Tibial nerve (tissue), 4 donors: ENCODE results near the gene ANAPC7.

Experiments
- EP300 ChIP-seq, 2 donors: sonication (generic); formaldehyde crosslinking; IDR thresholded peaks; one replicate each; pipeline ENCODE4 v1.6.1; 2017; ENCODE audit warnings: antibody characterized with exemption in 2 of 2, mild to moderate bottlenecking in 1 of 2
- POLR2A ChIP-seq, 2 donors: fragments of 450-650 bp; IDR thresholded peaks; one replicate each; pipeline ENCODE4 v1.6.1; 2017; ENCODE audit warnings: antibody characterized with exemption in 2 of 2, mild to moderate bottlenecking in 2 of 2, moderate library complexity in 2 of 2
- TF ChIP-seq, protein P1 (sequence below), 5 experiments: fragments of 200-600 bp in 3 of 5; fragments of 450-650 bp in 2 of 5; sonication (generic) in 3 of 5; IDR thresholded peaks; one replicate each; pipeline ENCODE4 v1.5.1; 2016 to 2019; ENCODE audit warnings: antibody characterized with exemption in 5 of 5, mild to moderate bottlenecking in 3 of 5, moderate library complexity in 2 of 5

DNA sequence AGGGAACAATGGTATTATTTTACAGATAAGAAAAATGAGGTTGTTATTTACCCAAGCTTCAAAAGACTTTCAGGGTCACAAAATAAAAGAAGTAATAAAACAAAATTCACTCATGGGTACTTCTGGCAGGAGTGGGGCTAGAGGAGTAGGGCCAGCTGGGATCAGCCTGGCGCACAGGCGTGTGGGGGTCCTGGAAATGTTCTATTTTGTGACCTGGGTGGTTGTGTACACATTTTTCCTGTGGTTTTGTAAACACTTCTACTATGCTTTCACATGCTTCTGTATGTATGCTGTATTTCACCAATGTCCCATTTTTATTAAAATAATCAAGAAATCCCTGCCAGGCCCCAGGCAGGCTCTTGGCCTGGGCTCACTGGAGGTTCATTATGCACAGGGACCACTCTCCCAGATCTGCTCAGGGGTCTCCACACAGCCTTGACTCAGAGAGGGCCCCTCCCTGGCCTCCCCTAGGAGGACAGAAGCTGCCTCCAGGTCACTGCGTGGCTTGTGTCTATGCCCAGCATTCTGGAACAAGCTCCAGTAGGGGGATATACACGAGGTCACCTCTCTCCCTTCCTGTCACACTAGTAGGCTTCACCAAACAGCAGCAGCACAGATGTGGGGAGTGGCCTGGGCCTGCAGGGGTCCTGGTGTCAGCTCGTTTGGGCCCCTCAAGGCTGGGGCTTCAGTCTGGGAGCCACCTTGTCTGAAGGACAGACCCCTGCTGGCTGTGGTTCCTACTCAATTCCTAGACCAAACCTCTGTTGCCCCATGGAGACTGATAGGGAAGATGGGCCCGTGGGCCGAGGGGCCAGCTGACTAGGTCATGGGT is 37.8 kb downstream of the ANAPC7 start:
- TF ChIP-seq, protein P1, sequence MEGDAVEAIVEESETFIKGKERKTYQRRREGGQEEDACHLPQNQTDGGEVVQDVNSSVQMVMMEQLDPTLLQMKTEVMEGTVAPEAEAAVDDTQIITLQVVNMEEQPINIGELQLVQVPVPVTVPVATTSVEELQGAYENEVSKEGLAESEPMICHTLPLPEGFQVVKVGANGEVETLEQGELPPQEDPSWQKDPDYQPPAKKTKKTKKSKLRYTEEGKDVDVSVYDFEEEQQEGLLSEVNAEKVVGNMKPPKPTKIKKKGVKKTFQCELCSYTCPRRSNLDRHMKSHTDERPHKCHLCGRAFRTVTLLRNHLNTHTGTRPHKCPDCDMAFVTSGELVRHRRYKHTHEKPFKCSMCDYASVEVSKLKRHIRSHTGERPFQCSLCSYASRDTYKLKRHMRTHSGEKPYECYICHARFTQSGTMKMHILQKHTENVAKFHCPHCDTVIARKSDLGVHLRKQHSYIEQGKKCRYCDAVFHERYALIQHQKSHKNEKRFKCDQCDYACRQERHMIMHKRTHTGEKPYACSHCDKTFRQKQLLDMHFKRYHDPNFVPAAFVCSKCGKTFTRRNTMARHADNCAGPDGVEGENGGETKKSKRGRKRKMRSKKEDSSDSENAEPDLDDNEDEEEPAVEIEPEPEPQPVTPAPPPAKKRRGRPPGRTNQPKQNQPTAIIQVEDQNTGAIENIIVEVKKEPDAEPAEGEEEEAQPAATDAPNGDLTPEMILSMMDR (IDR thresholded peaks at IDR 0.05): no peak
- TF ChIP-seq POLR2A (IDR thresholded peaks at IDR 0.05) (no peak), EP300 (IDR thresholded peaks at IDR 0.05) (no peak)
